Sigmoid colon (tissue), 4 donors: Measurements from ENCODE around the gene AAR2.

Source experiments
- POLR2A ChIP-seq, 2 donors: fragments of 450-650 bp; IDR thresholded peaks; one replicate each; pipeline ENCODE4 v1.6.1; 2016; ENCODE audit warnings: antibody characterized with exemption in 2 of 2, mild to moderate bottlenecking in 2 of 2, moderate library complexity in 2 of 2
- POLR2AphosphoS5 ChIP-seq, 4 donors: sonication (generic); formaldehyde crosslinking; IDR thresholded peaks; one replicate each; pipeline ENCODE4 v1.6.1; 2017; ENCODE audit warnings: antibody characterized with exemption in 4 of 4
- TF ChIP-seq, protein P1 (sequence below), 4 experiments: fragments of 450-650 bp in 3 of 4; fragments of 200-600 bp in 1 of 4; IDR thresholded peaks; one replicate each; pipeline ENCODE4 v1.5.1; 2016 to 2019; ENCODE audit warnings: antibody characterized with exemption in 4 of 4, mild to moderate bottlenecking in 3 of 4, moderate library complexity in 2 of 4

DNA sequence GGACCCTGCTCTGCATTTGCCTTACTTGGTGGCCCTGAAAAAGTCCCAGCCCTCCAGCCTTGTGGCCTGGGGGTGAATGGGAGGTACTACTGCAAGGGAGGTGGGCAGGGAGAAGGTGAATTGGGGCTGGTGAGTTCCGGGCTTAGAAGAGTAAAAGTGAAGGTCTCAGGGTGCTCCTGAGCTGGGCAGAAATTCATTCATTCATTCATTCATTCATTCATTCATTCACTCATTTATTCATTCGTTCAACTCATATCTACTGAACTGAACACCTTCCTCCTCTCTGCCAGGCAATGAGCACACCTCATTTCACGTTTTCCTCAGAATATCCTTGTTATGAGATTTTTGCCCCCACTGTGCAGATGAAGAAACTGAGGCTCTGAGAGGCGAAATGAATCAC is 63.2 kb downstream of the AAR2 start:
- TF ChIP-seq, protein P1, sequence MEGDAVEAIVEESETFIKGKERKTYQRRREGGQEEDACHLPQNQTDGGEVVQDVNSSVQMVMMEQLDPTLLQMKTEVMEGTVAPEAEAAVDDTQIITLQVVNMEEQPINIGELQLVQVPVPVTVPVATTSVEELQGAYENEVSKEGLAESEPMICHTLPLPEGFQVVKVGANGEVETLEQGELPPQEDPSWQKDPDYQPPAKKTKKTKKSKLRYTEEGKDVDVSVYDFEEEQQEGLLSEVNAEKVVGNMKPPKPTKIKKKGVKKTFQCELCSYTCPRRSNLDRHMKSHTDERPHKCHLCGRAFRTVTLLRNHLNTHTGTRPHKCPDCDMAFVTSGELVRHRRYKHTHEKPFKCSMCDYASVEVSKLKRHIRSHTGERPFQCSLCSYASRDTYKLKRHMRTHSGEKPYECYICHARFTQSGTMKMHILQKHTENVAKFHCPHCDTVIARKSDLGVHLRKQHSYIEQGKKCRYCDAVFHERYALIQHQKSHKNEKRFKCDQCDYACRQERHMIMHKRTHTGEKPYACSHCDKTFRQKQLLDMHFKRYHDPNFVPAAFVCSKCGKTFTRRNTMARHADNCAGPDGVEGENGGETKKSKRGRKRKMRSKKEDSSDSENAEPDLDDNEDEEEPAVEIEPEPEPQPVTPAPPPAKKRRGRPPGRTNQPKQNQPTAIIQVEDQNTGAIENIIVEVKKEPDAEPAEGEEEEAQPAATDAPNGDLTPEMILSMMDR (IDR thresholded peaks at IDR 0.05): no peak
- TF ChIP-seq POLR2A (IDR thresholded peaks at IDR 0.05) (no peak), POLR2AphosphoS5 (IDR thresholded peaks at IDR 0.05) (no peak)
